Measurements from ENCODE around the gene MMP19.
A peak's percentile ranks its signal among the peaks of the same experiment; 100 is the strongest.

Gene MMP19

DNA sequence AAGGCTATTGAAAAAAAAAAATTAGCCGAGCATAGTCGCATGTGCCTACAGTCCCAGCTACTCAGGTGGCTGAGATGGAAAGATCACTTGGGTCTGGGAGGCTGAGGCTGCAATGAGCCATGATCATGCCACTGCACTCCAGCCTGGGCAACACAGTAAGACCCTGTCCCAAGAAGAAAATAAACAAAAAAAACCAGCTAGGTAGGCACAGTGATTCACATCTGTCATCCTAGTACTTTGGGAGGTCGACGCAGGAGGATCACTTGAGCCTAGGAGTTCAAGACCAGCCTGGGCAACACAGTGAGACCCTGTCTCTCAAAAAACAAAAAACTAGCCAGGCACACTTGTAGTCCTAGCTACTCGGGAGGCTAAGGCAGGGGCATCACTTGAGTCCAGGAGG is 33.5 kb downstream of the MMP19 start:
- no peak for DNase-seq

DNA sequence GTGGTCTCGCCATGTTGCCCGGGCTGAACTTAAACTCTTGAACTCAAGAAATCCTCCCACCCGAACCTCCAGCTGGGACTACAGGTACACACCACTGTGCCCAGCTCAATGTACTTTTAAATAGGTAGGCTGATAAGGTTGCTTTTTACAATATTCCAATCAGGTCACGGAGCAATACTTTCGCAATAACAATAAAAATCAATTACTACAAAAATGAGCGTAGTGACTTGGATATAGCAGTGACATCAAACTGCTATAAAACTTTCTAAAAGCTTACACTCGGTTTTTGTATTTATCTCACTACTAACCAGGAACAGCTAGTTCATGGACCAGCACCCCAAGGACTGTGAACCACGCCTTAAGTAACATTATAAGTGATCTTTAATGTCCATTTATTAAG is 35.8 kb downstream of the MMP19 start:
- DNase-seq = no peak

DNA sequence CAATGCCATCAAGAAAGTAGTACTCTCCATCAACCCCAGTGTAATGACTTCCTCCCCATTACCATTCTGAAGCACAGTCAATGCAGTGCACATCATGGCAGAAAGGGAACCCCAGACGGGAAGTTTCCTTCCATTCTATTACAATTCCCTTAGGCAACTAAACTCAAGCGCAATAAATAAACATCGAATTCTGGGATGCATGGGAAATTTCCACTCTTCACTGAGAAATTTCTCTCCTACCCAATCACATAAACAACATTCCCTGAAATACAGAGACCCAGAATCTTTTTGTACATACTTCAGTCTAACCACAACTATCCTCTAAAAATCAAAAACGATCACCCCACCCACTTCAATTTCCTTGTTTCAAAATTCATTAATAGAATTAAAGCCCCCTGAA is 45.2 kb downstream of the MMP19 start:
- DNase-seq = no peak

DNA sequence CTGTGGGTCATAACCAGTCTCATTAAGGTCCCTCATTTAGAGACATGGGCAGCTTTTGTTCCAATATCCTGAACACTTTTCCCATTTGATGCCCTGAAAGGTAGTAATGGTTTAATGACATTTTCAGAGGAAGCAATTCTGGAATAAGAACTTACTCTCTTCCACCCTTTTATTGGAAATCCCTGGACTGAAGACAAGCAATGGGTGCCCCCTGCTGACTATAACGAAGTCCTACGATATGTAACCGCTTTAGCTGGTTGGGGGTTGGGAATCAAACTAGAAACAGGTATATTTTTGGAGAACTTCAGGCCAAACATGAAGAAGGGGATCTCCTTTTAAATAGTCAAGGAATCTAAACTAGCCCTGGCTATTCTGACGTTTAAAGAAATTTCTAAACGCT is 45.7 kb downstream of the MMP19 start:
- DNase-seq = peak; percentile 76

DNA sequence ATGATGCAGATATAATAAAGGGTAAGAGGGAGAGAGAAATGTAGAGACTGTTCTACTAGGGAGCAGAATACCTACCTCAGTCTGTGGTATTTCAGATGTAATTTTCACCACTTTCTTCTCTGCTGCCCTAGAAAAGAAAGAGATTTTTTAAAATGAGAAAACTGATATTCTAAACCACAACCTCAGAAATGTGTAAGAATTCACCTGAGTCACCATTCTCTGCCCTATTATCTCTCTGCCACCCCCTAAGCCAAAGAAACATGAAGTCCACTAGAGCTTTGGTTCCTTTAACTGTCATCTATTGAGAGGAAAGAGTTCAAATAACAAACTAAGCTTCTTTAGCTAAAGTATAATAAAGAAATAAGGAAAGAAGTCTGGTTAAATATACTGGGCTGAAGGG is 46.8 kb downstream of the MMP19 start:
- no peak for DNase-seq

DNA sequence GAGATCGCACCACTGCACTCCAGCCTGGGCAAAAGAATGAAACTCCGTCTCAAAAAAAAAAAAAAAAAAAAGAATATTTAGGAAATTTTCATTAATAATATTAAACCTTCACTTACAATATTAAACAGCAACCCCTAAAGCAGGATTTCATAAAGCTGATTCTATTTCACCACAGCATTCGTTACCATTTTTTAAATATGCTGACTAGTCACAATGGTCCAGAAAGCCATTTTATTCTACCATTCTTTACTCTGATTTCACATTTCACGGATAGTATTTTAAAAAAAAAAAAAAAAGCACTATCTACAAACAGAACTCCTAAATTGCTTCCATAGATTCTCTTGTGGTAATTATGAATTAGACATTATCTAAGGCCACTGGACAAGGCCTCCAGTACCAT is 52.8 kb downstream of the MMP19 start:
- no peak for DNase-seq

- DNase-seq = no peak
Measured at GRCh38 chr12:55789171-55789570, 53.6 kb downstream of the MMP19 start.

- DNase-seq = no peak
Measured at GRCh38 chr12:55788546-55788945, 54.2 kb downstream of the MMP19 start.

Data from OCI-M1 (cell line).